ENCODE measurements around the gene IL5.

Gene IL5

GRCh38 chr5:132498686-132499271 lies 44.5 kb downstream of the IL5 start:
- peak; percentile 53 for DNase-seq (ENCODE audit: low read depth)

GRCh38 chr5:132498152-132498551 lies 45.2 kb downstream of the IL5 start:
- peak; percentile 56 for DNase-seq (ENCODE audit: low read depth)

GRCh38 chr5:132497488-132497997 lies 45.8 kb downstream of the IL5 start:
- DNase-seq (ENCODE audit: low read depth): peak; percentile 90

GRCh38 chr5:132496631-132497487 lies 46.5 kb downstream of the IL5 start:
- peak; percentile 92 for DNase-seq (ENCODE audit: low read depth)

- DNase-seq (ENCODE audit: low read depth): peak; percentile 89
These were observed 47.1 kb downstream of the IL5 start for GRCh38 chr5:132496191-132496630.

GRCh38 chr5:132495667-132496190 lies 47.6 kb downstream of the IL5 start:
- peak; percentile 90 for DNase-seq (ENCODE audit: low read depth)

- no peak for DNase-seq (ENCODE audit: low read depth)
These were observed 49.5 kb downstream of the IL5 start for GRCh38 chr5:132493821-132494220.

- DNase-seq (ENCODE audit: low read depth): no peak
These were observed 50.1 kb downstream of the IL5 start for GRCh38 chr5:132493241-132493640.

- no peak for DNase-seq (ENCODE audit: low read depth)
These were observed 50.8 kb downstream of the IL5 start for GRCh38 chr5:132492386-132493125.
